BJ (cell line): ENCODE results near the gene COPS9. TPM values are rescaled to one million over a fixed set of nuclear protein-coding genes. Genes with fewer than 3 reads are reported as not detected.

Experiments
- CTCF ChIA-PET: fragments of 350-600 bp; formaldehyde crosslinking; extraction: SDS; loops from one replicate; lab custom pipeline; 2021; ENCODE audit warnings: antibody characterized with exemption, inconsistent platforms; lab: Yijun Ruan, JAX
- POLR2A ChIA-PET: fragments of 300-600 bp; sonication (Branson Sonifier 250); formaldehyde crosslinking; extraction: SDS; loops from one replicate; lab custom pipeline; 2021; ENCODE audit warnings: antibody characterized with exemption; lab: Charles Lee
- DNase-seq: peaks from one replicate; pipeline ENCODE4 v3.0.0-alpha.2; 2011; ENCODE audit warnings: low read depth
- H3K27me3 ChIP-seq: 2 replicates; pipeline ENCODE4 v1.6.0; 2011; ENCODE audit warnings: low read length; ENCODE audit not compliant: control insufficient read depth, insufficient read depth
- H3K36me3 ChIP-seq: 2 replicates; pipeline ENCODE4 v1.5.1; 2011; ENCODE audit warnings: low read length; ENCODE audit not compliant: control insufficient read depth, insufficient read depth
- H3K4me3 ChIP-seq: 2 replicates; pipeline ENCODE4 v1.5.1; 2011; ENCODE audit warnings: low read depth, mild to moderate bottlenecking, control low read depth, low read length
- CTCF ChIP-seq: IDR thresholded peaks from 2 replicates; pipeline ENCODE4 v1.5.1; 2011; ENCODE audit warnings: low read depth, mild to moderate bottlenecking, control low read depth, inconsistent platforms, low read length, moderate library complexity; ENCODE audit not compliant: insufficient read depth
- polyA plus RNA-seq: library from polyadenylated mRNA; depleted of rRNA; stranded (reverse); fragments of >200 nt; gene quantifications from 2 replicates; pipeline ENCODE4 v1.2.3, GENCODE V29; 2011

COPS9 gene
- polyA plus RNA-seq, 1 experiment, result 334 TPM

- ChIA-PET CTCF (no interaction called here), POLR2A (no interaction called here)
- Histone ChIP-seq H3K36me3 (peaks cover 12% of the 10 kb centered on the region), H3K27me3 (peaks cover 3% of the 10 kb centered on the region), H3K4me3 (peak overlapping the region; percentile 97)
- no peak for TF ChIP-seq CTCF
- DNase-seq, result no peak
Measured at GRCh38 chr2:240136671-240137292, 677 bp upstream of the COPS9 start.

GRCh38 chr2:240135706-240136012 is 446 bp downstream of the COPS9 start:
- TF ChIP-seq CTCF, result no peak
- no peak for DNase-seq
- peaks cover 15% of the 10 kb centered on the region for H3K36me3 ChIP-seq
- H3K4me3 ChIP-seq, result peak overlapping the region; percentile 97
- CTCF ChIA-PET, result interaction anchor here (1.2 kb wide), 1 partner anchor 8 kb away, joined by 5 read pairs; no protein-coding TSS in a partner anchor
- POLR2A ChIA-PET, result no interaction called here
- no peaks in the 10 kb centered on the region; the same call in 1 of the 2 replicates for H3K27me3 ChIP-seq

- peaks cover 21% of the 10 kb centered on the region for H3K36me3 ChIP-seq
- POLR2A ChIA-PET, result no interaction called here
- CTCF ChIA-PET, result interaction anchor here (1.2 kb wide), 1 partner anchor 9 kb away, joined by 5 read pairs; no protein-coding TSS in a partner anchor
- DNase-seq, result no peak
- peak overlapping the region; percentile 97 for H3K4me3 ChIP-seq
- TF ChIP-seq CTCF, result no peak
- no peaks in the 10 kb centered on the region; the same call in 1 of the 2 replicates for H3K27me3 ChIP-seq
Measured at GRCh38 chr2:240134956-240135520, 1.1 kb downstream of the COPS9 start.

DNA sequence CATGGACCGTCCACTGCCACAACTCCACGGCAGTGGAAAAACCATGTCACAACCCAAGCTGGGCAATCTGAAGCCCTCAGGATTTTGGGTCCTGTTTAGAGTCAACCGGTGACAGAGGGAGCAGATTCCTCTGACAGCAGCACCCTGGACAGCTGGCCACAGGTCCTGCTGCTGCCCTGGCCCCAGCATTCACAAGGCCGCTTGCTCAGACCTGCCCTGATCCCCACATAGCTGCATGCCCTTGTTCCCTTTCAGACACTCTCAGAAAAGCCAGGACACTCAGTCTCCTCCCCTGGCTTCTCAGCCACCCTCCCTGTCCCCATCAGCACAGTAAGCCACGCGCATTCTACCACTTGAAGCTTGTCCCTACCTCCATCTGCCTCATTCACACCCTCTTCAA is 1.6 kb downstream of the COPS9 start:
- H3K27me3 ChIP-seq, result no peaks in the 10 kb centered on the region
- DNase-seq, result no peak
- peaks cover 26% of the 10 kb centered on the region for H3K36me3 ChIP-seq
- POLR2A ChIA-PET, result no interaction called here
- CTCF ChIA-PET, result no interaction called here
- no peak overlapping the region for H3K4me3 ChIP-seq
- no peak for TF ChIP-seq CTCF

DNA sequence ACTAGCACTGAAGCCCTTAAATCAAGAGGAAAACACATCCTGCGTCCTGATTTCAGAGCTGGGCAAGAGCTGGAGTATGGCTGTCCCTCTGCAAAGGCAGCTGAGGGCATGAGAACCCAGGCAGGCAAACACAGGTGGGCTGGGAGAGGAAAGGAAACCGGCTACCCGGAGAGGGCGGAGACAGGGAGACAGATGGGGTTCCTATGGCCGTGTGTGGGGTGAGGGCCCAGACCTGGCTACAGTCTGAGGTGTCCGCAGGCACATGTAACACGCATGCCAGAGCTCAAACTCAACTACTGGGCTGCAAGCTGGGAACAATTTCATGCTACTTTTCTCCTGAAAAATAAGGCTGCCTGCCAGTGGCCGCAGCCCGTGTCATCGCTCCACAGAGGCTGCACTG is 2.7 kb downstream of the COPS9 start:
- H3K4me3 ChIP-seq, result no peak overlapping the region
- no peak for DNase-seq
- POLR2A ChIA-PET, result no interaction called here
- no peaks in the 10 kb centered on the region for H3K27me3 ChIP-seq
- peaks cover 32% of the 10 kb centered on the region for H3K36me3 ChIP-seq
- TF ChIP-seq CTCF, result no peak
- CTCF ChIA-PET, result interaction anchor here (1.9 kb wide), 1 partner anchor 10 kb away, joined by 11 read pairs; no protein-coding TSS in a partner anchor
